GM21528 (cell line): ENCODE measurements around the gene PTPRF.

ENCODE experiments used
- ATAC-seq: cut with Tn5 transposase; IDR thresholded peaks from one replicate; pipeline ENCODE4 v1.9.1; 2021; ENCODE audit warnings: mild to moderate bottlenecking, moderate library complexity; ENCODE audit not compliant: unreplicated experiment, low FRiP score

The PTPRF gene

GRCh38 chr1:43650310-43651085, 119.8 kb downstream of the PTPRF start:
- ATAC-seq: peak; percentile 67

GRCh38 chr1:43651188-43651587, 120.5 kb downstream of the PTPRF start:
- ATAC-seq: no peak

- ATAC-seq: no peak
These were observed 121.2 kb downstream of the PTPRF start for GRCh38 chr1:43651902-43652301.

- no peak for ATAC-seq
These were observed 122.7 kb downstream of the PTPRF start for GRCh38 chr1:43653339-43653738.

GRCh38 chr1:43653893-43654292, 123.2 kb downstream of the PTPRF start:
- ATAC-seq: no peak

- ATAC-seq: no peak
These were observed 125.3 kb downstream of the PTPRF start for GRCh38 chr1:43655953-43656352.

GRCh38 chr1:43659212-43660166, 128.8 kb downstream of the PTPRF start:
- no peak for ATAC-seq

- no peak for ATAC-seq
These were observed 129.7 kb downstream of the PTPRF start for GRCh38 chr1:43660355-43660754.

- ATAC-seq: no peak
These were observed 133.7 kb downstream of the PTPRF start for GRCh38 chr1:43664369-43664768.

GRCh38 chr1:43666608-43667007, 135.9 kb downstream of the PTPRF start:
- no peak for ATAC-seq

GRCh38 chr1:43668956-43669355, 138.3 kb downstream of the PTPRF start:
- ATAC-seq: no peak

GRCh38 chr1:43669878-43670277, 139.2 kb downstream of the PTPRF start:
- no peak for ATAC-seq

GRCh38 chr1:43671193-43671592, 140.5 kb downstream of the PTPRF start:
- no peak for ATAC-seq

GRCh38 chr1:43671626-43672330, 141.1 kb downstream of the PTPRF start:
- ATAC-seq: no peak

GRCh38 chr1:43673261-43673660, 142.6 kb downstream of the PTPRF start:
- ATAC-seq: no peak
